Esophagus squamous epithelium (tissue), 5 donors: ENCODE measurements around the gene BCL2. TPM values are rescaled to one million over a fixed set of nuclear protein-coding genes. Genes with fewer than 3 reads are reported as not detected.

Source experiments
- DNase-seq: peaks from one replicate; lab custom pipeline; 2025; lab: John Stamatoyannopoulos, UW
- H3K27ac ChIP-seq, 4 donors: fragments of 200-600 bp; sonication (generic); one replicate each; pipeline ENCODE4 v1.5.1; 2016 to 2019; ENCODE audit warnings: mild to moderate bottlenecking in 1 of 4
- H3K27me3 ChIP-seq, 4 donors: fragments of 200-600 bp; sonication (generic); 1 replicate in 3 of 4; 2 replicates in 1 of 4; pipeline versions ENCODE4 v1.5.1 to v1.6.0; 2017 to 2021; ENCODE audit warnings: antibody characterized with exemption in 1 of 4
- H3K36me3 ChIP-seq, 3 donors: fragments of 200-600 bp; sonication (generic); one replicate each; pipeline ENCODE4 v1.5.1; 2016 to 2019
- H3K4me1 ChIP-seq, 3 donors: fragments of 200-600 bp; sonication (generic); one replicate each; pipeline ENCODE4 v1.5.1; 2017 to 2019
- H3K4me3 ChIP-seq, 4 donors: fragments of 200-600 bp; sonication (generic); 1 replicate in 3 of 4; 2 replicates in 1 of 4; pipeline ENCODE4 v1.5.1; 2016 to 2019; ENCODE audit warnings: mild to moderate bottlenecking in 2 of 4, moderate library complexity in 1 of 4
- H3K9me3 ChIP-seq, 3 donors: fragments of 200-600 bp; sonication (generic); one replicate each; pipeline ENCODE4 v1.5.1; 2016 to 2019
- CTCF ChIP-seq, 6 experiments: fragments of 450-650 bp in 4 of 6; fragments of 200-600 bp in 2 of 6; sonication (generic) in 2 of 6; IDR thresholded peaks; one replicate each; pipeline ENCODE4 v1.5.1; 2016 to 2019; ENCODE audit warnings: antibody characterized with exemption in 6 of 6, mild to moderate bottlenecking in 4 of 6, moderate library complexity in 4 of 6
- POLR2A ChIP-seq, 4 donors: fragments of 450-650 bp; IDR thresholded peaks; one replicate each; pipeline ENCODE4 v1.6.1; 2017; ENCODE audit warnings: antibody characterized with exemption in 4 of 4, mild to moderate bottlenecking in 4 of 4, moderate library complexity in 3 of 4
- WGBS, 2 donors: methylation state at CpG; one replicate each; pipeline ENCODE4 v1.1.5; 2018; 5-methylcytosine and 5-hydroxymethylcytosine counted together
- intact Hi-C: fragments of 100-400 bp; cut with DNase I; formaldehyde crosslinking; loops from one replicate; pipeline ENCODE4 v1.15.0; 2022
- small RNA-seq, 4 donors: library from RNA; depleted of rRNA; stranded (forward); fragments of <200 nt; gene quantifications; one replicate each; pipeline ENCODE3, GENCODE V24; 2016
- total RNA-seq, 4 donors: library from RNA; depleted of rRNA; stranded (reverse); fragments of >200 nt; gene quantifications; one replicate each; pipeline ENCODE4 v1.1.0, GENCODE V29; 2016
- donor health status: DM: yes; HTN: yes; CAD: no.

BCL2 gene
- total RNA-seq, 4 donors from 2014 or later, result 3.1 to 17.4 (median 4.2) TPM

GRCh38 chr18:63079114-63079513 lies 240.5 kb downstream of the BCL2 start:
- H3K4me1 ChIP-seq, result peaks cover 0 to 12% (median 0%) of the 10 kb centered on the region in 3 donors
- intact Hi-C loops, result no loop called here
- TF ChIP-seq POLR2A (IDR thresholded peaks at IDR 0.05) (no peak), CTCF (IDR thresholded peaks at IDR 0.05) (no peak)
- H3K27ac ChIP-seq, result no peak overlapping the region
- 65 to 67% methylated on average over 1 of the region's 1 CpG for WGBS, 2 donors
- H3K9me3 ChIP-seq, result peaks cover 0 to 4% (median 0%) of the 10 kb centered on the region in 3 donors
- H3K27me3 ChIP-seq, result no peaks in the 10 kb centered on the region
- no peak for DNase-seq
- no peaks in the 10 kb centered on the region for H3K36me3 ChIP-seq
- H3K4me3 ChIP-seq, result no peak overlapping the region

GRCh38 chr18:63078471-63078870 lies 241.1 kb downstream of the BCL2 start:
- Histone ChIP-seq H3K27me3 (no peaks in the 10 kb centered on the region), H3K4me3 (no peak overlapping the region), H3K9me3 (peaks cover 0 to 4% (median 0%) of the 10 kb centered on the region in 3 donors), H3K4me1 (peaks cover 0 to 12% (median 0%) of the 10 kb centered on the region in 3 donors), H3K27ac (no peak overlapping the region), H3K36me3 (no peaks in the 10 kb centered on the region)
- intact Hi-C loops, result no loop called here
- no peak for TF ChIP-seq POLR2A (IDR thresholded peaks at IDR 0.05)
- 74 to 76% methylated on average over 4 of the region's 4 CpGs for WGBS, 2 donors
- no peak for DNase-seq

DNA sequence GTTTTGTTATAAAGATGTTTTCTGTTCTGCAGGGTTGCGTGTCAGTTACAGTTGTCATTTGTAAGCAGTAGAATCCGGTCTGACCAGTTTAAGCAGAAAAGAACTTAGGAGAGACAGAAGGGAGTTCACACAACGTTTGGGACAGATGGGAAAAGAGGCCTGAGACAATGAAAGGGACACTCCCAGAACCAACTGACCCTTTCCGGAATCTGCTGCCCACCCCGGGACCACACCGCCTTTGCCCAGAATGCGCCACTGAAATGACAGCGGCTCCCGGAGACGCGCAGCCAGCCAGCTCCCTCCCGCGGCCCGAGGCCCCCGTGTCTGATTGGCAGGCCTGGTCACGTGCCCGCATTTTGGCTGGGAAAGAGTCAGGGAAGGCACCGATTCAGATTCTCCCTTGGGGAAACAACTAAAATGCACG lies 244.6 kb downstream of the BCL2 start:
- H3K4me1 ChIP-seq, result peaks cover 0 to 12% (median 0%) of the 10 kb centered on the region in 3 donors
- H3K27me3 ChIP-seq, result no peaks in the 10 kb centered on the region
- 1 to 5% methylated on average over 9 to 18 of the region's 19 CpGs for WGBS, 2 donors
- peaks cover 0 to 3% (median 0%) of the 10 kb centered on the region in 3 donors for H3K9me3 ChIP-seq
- no peaks in the 10 kb centered on the region for H3K36me3 ChIP-seq
- peak overlapping the region; percentile 36 to 83 (median 79) for H3K27ac ChIP-seq
- H3K4me3 ChIP-seq, result peak overlapping the region; percentile 40 to 65 (median 52)
- DNase-seq, result no peak
- TF ChIP-seq POLR2A (IDR thresholded peaks at IDR 0.05) (no peak), CTCF (IDR thresholded peaks at IDR 0.05) (peak in 1 of 6 experiments; percentile 10)
- intact Hi-C loops, result no loop called here

DNA sequence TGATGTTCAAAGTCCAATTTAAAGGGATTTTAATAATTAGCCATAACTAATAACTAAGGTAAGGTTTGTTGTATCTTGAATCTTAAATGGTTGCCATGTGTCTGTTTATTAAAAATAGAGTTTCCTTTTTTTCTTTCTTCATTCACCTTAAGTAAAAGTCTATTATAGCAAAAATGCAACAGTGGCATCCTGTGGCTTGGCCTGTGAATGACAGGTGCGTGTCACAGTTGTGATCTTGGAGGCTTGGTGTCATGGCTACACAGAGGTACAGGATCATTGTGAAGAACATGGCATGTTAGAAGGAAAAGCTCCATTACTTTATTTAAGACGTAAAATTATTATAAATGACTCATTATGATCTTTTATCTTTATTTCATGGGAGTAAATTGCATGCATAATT lies 246.1 kb downstream of the BCL2 start:
- TF ChIP-seq CTCF (IDR thresholded peaks at IDR 0.05), result no peak
- Histone ChIP-seq H3K27ac (no peak overlapping the region), H3K4me1 (peaks cover 0 to 12% (median 0%) of the 10 kb centered on the region in 3 donors), H3K4me3 (no peak overlapping the region), H3K36me3 (no peaks in the 10 kb centered on the region), H3K9me3 (no peaks in the 10 kb centered on the region), H3K27me3 (no peaks in the 10 kb centered on the region)
- intact Hi-C loops, result no loop called here
- no peak for DNase-seq
- 75 to 81% methylated on average over 2 of the region's 2 CpGs for WGBS, 2 donors

Small RNAs within 50 kb of the gene (small RNA-seq; reads per million reads assigned to genes)
- 0 reads per million in 4 donors for gene AC022726.1

Other genes with a start within 250 kb of the BCL2 start
- gene KDSR, start 47.4 kb upstream of the BCL2 start, total RNA-seq, result 10 to 100 TPM; 20.8 to 42.3 (median 23.0) TPM
- gene VPS4B, start 102.7 kb upstream of the BCL2 start, total RNA-seq, result 10 to 100 TPM; 68.5 to 92.1 (median 76.5) TPM
- 100 to 1,000 TPM; 204 to 363 (median 268) TPM for gene SERPINB5, start 157.2 kb upstream of the BCL2 start, total RNA-seq
- 10 to 100 TPM in 1 of 4 donors, 1 to 10 TPM in 1, under 1 TPM in 1, not detected in 1; 0.76 to 13.2 (median 1.5) TPM for gene SERPINB12, start 222.6 kb upstream of the BCL2 start, total RNA-seq